HCT116 (cell line): Measurements from ENCODE around the gene SUPT3H. TPM values are rescaled to one million over a fixed set of nuclear protein-coding genes. Genes with fewer than 3 reads are reported as not detected.

Source experiments
- ATAC-seq: fragments of 200-7000 bp; cut with Tn5 transposase; 2 replicates; pipeline ENCODE4 v1.9.1; 2020; ENCODE audit warnings: mild to moderate bottlenecking, moderate library complexity
- BruUV-seq: library from RNA; stranded (reverse); fragments of 400-500 nt; replicated peaks from 2 replicates; lab custom pipeline; 2021; lab: Mats Ljungman, UMichigan
- CTCF ChIA-PET: fragments of 300-600 bp; sonication (Branson Sonifier 250); formaldehyde crosslinking; loops from one replicate; lab custom pipeline; 2021; ENCODE audit warnings: antibody characterized with exemption; lab: Charles Lee
- POLR2A ChIA-PET: fragments of 300-600, 350-600 bp; sonication (Branson Sonifier 250); formaldehyde crosslinking; loops from one replicate; lab custom pipeline; 2021; ENCODE audit warnings: antibody characterized with exemption; lab: Charles Lee
- RAD21 ChIA-PET, 2 experiments: fragments of 300-600 bp; sonication (Branson Sonifier 250); formaldehyde crosslinking; loops; one replicate each; lab custom pipeline; 2023; ENCODE audit warnings: low total read pairs in 2 of 2; ENCODE audit not compliant: uncharacterized antibody in 2 of 2, unreplicated experiment in 2 of 2, low non-redundant PET in 1 of 2; lab: Charles Lee
- DNase-seq: peaks from one replicate; pipeline ENCODE4 v3.0.0-alpha.2; 2010; ENCODE audit warnings: low read depth, low spot score
- H2AFZ ChIP-seq: fragments of 200-600 bp; shearing (Covaris generic), sonication (generic); 2 replicates; pipeline ENCODE4 v1.6.1; 2017; ENCODE audit warnings: low read depth, mixed run types, mixed read lengths, antibody characterized with exemption, low read length; ENCODE audit not compliant: poor library complexity, severe bottlenecking
- H3K27ac ChIP-seq: 2 replicates; pipeline ENCODE4 v1.5.1; 2012; ENCODE audit warnings: low read depth, low read length
- H3K27me3 ChIP-seq: fragments of 200-600 bp; sonication (generic); 2 replicates; pipeline ENCODE4 v1.6.1; 2016; ENCODE audit warnings: mixed run types, low read length, mixed read lengths; ENCODE audit not compliant: insufficient read depth
- H3K36me3 ChIP-seq, 2 experiments: fragments of 200-500 bp in 1 of 2; fragments of 200-600 bp in 1 of 2; sonication (Bioruptor generic) in 1 of 2; sonication (generic) in 1 of 2; 2 replicates each; pipeline versions ENCODE4 v1.5.1 to v1.6.1; 2014 to 2016; ENCODE audit warnings: low read length in 2 of 2, inconsistent platforms in 1 of 2, mixed read lengths in 1 of 2, mixed run types in 1 of 2; ENCODE audit not compliant: insufficient read depth in 2 of 2, control insufficient read depth in 1 of 2
- H3K4me1 ChIP-seq, 2 experiments: fragments of 200-600 bp in 1 of 2; sonication (generic) in 1 of 2; 2 replicates each; pipeline versions ENCODE4 v1.5.1 to v1.6.1; 2012 to 2017; ENCODE audit warnings: low read length in 2 of 2, inconsistent platforms in 1 of 2, mild to moderate bottlenecking in 1 of 2, mixed read lengths in 1 of 2, mixed run types in 1 of 2, moderate library complexity in 1 of 2; ENCODE audit not compliant: insufficient read depth in 2 of 2, control insufficient read depth in 1 of 2
- H3K4me2 ChIP-seq: fragments of 200-600 bp; sonication (generic); 2 replicates; pipeline ENCODE4 v1.6.1; 2017; ENCODE audit warnings: mixed run types, low read length, mixed read lengths
- H3K4me3 ChIP-seq, 2 experiments: fragments of 200-600 bp in 1 of 2; sonication (generic) in 1 of 2; replicated peaks in 1 of 2; 2 replicates each; pipeline ENCODE4 v1.5.1; 2011 to 2016; ENCODE audit warnings: low read length in 2 of 2, control low read depth in 1 of 2, low read depth in 1 of 2, mild to moderate bottlenecking in 1 of 2, mixed read lengths in 1 of 2, mixed run types in 1 of 2
- H3K79me2 ChIP-seq: fragments of 200-600 bp; sonication (generic); 2 replicates; pipeline ENCODE4 v1.6.1; 2017; ENCODE audit warnings: mild to moderate bottlenecking, mixed run types, low read length, moderate library complexity, mixed read lengths; ENCODE audit not compliant: insufficient read depth
- H3K9ac ChIP-seq: fragments of 200-600 bp; sonication (generic); 2 replicates; pipeline ENCODE4 v1.6.1; 2016; ENCODE audit warnings: low read length, mixed read lengths
- H3K9me2 ChIP-seq: fragments of 200-600 bp; sonication (generic), shearing (Covaris generic); 2 replicates; pipeline ENCODE4 v1.6.1; 2017; ENCODE audit warnings: mixed run types, mild to moderate bottlenecking, moderate library complexity; ENCODE audit not compliant: insufficient read depth
- H3K9me3 ChIP-seq, 2 experiments: fragments of 200-500 bp in 1 of 2; fragments of 200-600 bp in 1 of 2; sonication (Bioruptor generic) in 1 of 2; sonication (generic) in 1 of 2; 2 replicates each; pipeline ENCODE4 v1.6.1; 2014 to 2017; ENCODE audit warnings: low read length in 2 of 2, mixed read lengths in 2 of 2, inconsistent platforms in 1 of 2, low read depth in 1 of 2, mild to moderate bottlenecking in 1 of 2, mixed run types in 1 of 2, moderate library complexity in 1 of 2; ENCODE audit not compliant: control insufficient read depth in 1 of 2, insufficient read depth in 1 of 2
- H4K20me1 ChIP-seq: fragments of 200-600 bp; sonication (generic), shearing (Covaris generic); 2 replicates; pipeline ENCODE4 v1.6.1; 2017; ENCODE audit warnings: mixed run types, mild to moderate bottlenecking, moderate library complexity; ENCODE audit not compliant: insufficient read depth
- CTCF ChIP-seq, 3 experiments: fragments of 200-600 bp in 1 of 3; sonication (generic) in 1 of 3; IDR thresholded peaks in 2 of 3; conservative IDR thresholded peaks in 1 of 3; 2 replicates each; pipeline ENCODE4 v1.5.1; 2012 to 2017; ENCODE audit warnings: low read depth in 2 of 3, low read length in 2 of 3, antibody characterized with exemption in 1 of 3, borderline replicate concordance in 1 of 3, control low read depth in 1 of 3, mild to moderate bottlenecking in 1 of 3, mixed read lengths in 1 of 3, mixed run types in 1 of 3, moderate library complexity in 1 of 3; ENCODE audit not compliant: insufficient read depth in 1 of 3
- EGR1 ChIP-seq: IDR thresholded peaks from 2 replicates; pipeline ENCODE4 v1.6.1; 2012; ENCODE audit warnings: low read depth
- EZH2phosphoT487 ChIP-seq: fragments of 200-600 bp; IDR thresholded peaks from 2 replicates; pipeline ENCODE4 v1.6.1; 2018; ENCODE audit warnings: antibody characterized with exemption, borderline replicate concordance
- FOSL1 ChIP-seq: IDR thresholded peaks from 2 replicates; pipeline ENCODE4 v1.6.1; 2012; ENCODE audit warnings: low read depth
- POLR2AphosphoS5 ChIP-seq: IDR thresholded peaks from 2 replicates; pipeline ENCODE4 v1.6.1; 2011; ENCODE audit warnings: mild to moderate bottlenecking, low read depth, low read length, moderate library complexity
- SP1 ChIP-seq: IDR thresholded peaks from 2 replicates; pipeline ENCODE4 v1.6.1; 2012; ENCODE audit warnings: low read depth
- SRF ChIP-seq: IDR thresholded peaks from 2 replicates; pipeline ENCODE4 v1.6.1; 2012; ENCODE audit warnings: low read depth
- TCF7L2 ChIP-seq: IDR thresholded peaks from 2 replicates; pipeline ENCODE4 v1.7.0; 2011; ENCODE audit warnings: borderline replicate concordance, inconsistent platforms; ENCODE audit not compliant: insufficient read depth, insufficient read length; ENCODE audit errors: extremely low read depth
- ZBTB33 ChIP-seq: IDR thresholded peaks from 2 replicates; pipeline ENCODE4 v1.6.1; 2011; ENCODE audit warnings: mild to moderate bottlenecking, low read length, moderate library complexity; ENCODE audit not compliant: insufficient replicate concordance; ENCODE audit errors: extremely low read depth
- intact Hi-C: fragments of 100-400 bp; cut with micrococcal nuclease; formaldehyde crosslinking; loops from 2 replicates; pipeline ENCODE4 v1.10.0; 2022
- total RNA-seq: library from RNA; stranded (reverse); gene quantifications from one replicate; pipeline ENCODE4 v1.2.1, GENCODE V29; 2021; ENCODE audit not compliant: unreplicated experiment

Gene SUPT3H
- total RNA-seq, 1 experiment from 2014 or later = 7.4 TPM

GRCh38 chr6:45154679-45155078 is 223.1 kb downstream of the SUPT3H start:
- H3K27me3 ChIP-seq = no peaks in the 10 kb centered on the region
- no TSS peak for BruUV-seq
- H3K27ac ChIP-seq = no peak overlapping the region
- H3K36me3 ChIP-seq = no peaks in the 10 kb centered on the region
- no peak overlapping the region for H3K9ac ChIP-seq
- H3K9me3 ChIP-seq = no peaks in the 10 kb centered on the region
- no peak for ATAC-seq
- H4K20me1 ChIP-seq = no peaks in the 10 kb centered on the region
- no peak overlapping the region for H2AFZ ChIP-seq
- POLR2A ChIA-PET = no interaction called here
- RAD21 ChIA-PET = no interaction called here
- no peaks in the 10 kb centered on the region for H3K79me2 ChIP-seq
- intact Hi-C loops = no loop called here
- CTCF ChIA-PET = no interaction called here
- no peak overlapping the region for H3K4me2 ChIP-seq
- no peak overlapping the region for H3K4me3 ChIP-seq
- H3K9me2 ChIP-seq = no peaks in the 10 kb centered on the region; the same call in 1 of the 2 replicates
- no peaks in the 10 kb centered on the region for H3K4me1 ChIP-seq
- DNase-seq = no peak
- TF ChIP-seq CTCF (IDR thresholded peaks at IDR 0.05 in 2 of 3, conservative IDR thresholded peaks at IDR 0.05 in 1 of 3; ENCODE audit: borderline replicate concordance in 1 of 3, insufficient read depth in 1 of 3, low read depth in 2 of 3, low read length in 2 of 3) (no peak), TCF7L2 (no peak), EZH2phosphoT487 (no peak), FOSL1 (no peak), EGR1 (no peak), SP1 (no peak), POLR2AphosphoS5 (no peak), ZBTB33 (no peak), SRF (no peak)
